ENCODE measurements around the gene MAPKAP1. TPM values are rescaled to one million over a fixed set of nuclear protein-coding genes. Genes with fewer than 3 reads are reported as not detected.
A peak's percentile ranks its signal among the peaks of the same experiment; 100 is the strongest.

MAPKAP1 gene
- total and polyA plus RNA-seq, 2 of the 13 experiments (the other 11 are each of a cell fraction or from before 2014, with no cell fraction given): 45.0 to 64.3 TPM

DNA sequence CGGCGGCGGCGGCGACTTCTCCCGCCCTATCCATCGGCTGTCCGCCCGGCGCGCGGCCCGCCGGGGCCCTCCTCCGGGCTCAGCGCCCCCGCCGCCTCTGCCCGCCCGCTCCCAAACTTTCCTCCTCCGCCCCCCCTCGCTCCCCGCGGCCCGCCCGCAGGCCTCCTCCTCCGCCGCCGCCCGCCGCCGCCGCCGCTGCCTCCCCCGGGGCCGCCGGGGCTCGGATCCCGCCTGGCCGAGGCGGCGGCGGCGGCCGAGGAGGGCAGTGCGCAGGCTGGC is 39.7 kb upstream of the MAPKAP1 start:
- POLR2A ChIA-PET: interaction anchor here (2.1 kb wide), 1 partner anchor 40 kb away, joined by 10 read pairs; the partner anchor contains the start of gene MAPKAP1

More for the DNA sequence above, 39.7 kb upstream of the MAPKAP1 start:
- BruUV-seq (replicated peaks): no TSS peak
- H3K4me1 ChIP-seq (ENCODE audit: insufficient read depth, low read length): peaks cover 47% of the 10 kb centered on the region
- H3K36me3 ChIP-seq (replicated peaks in 1 of 2; ENCODE audit: control insufficient read depth in 1 of 2, insufficient read depth in 2 of 2, low read length in 2 of 2): no peaks in the 10 kb centered on the region
- FAIRE-seq: no peak
- WGBS (ENCODE audit: low lambda C conversion rate): 5% methylated on average over 4 of the region's 46 CpGs
- H3K79me2 ChIP-seq (ENCODE audit: insufficient read depth, low read length): no peaks in the 10 kb centered on the region
- CTCF ChIA-PET (ENCODE audit: low intra/inter-chr PET ratio, low total read pairs): no interaction called here
- H3K4me2 ChIP-seq (ENCODE audit: low read depth, low read length): no peak overlapping the region
- TF ChIP-seq RAD21 (CRISPR knock-in tag; IDR thresholded peaks at IDR 0.05): 0 out of 2 replicates have a peak, but pooled peaks have one; percentile 6
- TF ChIP-seq RNF2 (conservative IDR thresholded peaks at IDR 0.05; ENCODE audit: low read depth): no peak
- TF ChIP-seq, protein P1, sequence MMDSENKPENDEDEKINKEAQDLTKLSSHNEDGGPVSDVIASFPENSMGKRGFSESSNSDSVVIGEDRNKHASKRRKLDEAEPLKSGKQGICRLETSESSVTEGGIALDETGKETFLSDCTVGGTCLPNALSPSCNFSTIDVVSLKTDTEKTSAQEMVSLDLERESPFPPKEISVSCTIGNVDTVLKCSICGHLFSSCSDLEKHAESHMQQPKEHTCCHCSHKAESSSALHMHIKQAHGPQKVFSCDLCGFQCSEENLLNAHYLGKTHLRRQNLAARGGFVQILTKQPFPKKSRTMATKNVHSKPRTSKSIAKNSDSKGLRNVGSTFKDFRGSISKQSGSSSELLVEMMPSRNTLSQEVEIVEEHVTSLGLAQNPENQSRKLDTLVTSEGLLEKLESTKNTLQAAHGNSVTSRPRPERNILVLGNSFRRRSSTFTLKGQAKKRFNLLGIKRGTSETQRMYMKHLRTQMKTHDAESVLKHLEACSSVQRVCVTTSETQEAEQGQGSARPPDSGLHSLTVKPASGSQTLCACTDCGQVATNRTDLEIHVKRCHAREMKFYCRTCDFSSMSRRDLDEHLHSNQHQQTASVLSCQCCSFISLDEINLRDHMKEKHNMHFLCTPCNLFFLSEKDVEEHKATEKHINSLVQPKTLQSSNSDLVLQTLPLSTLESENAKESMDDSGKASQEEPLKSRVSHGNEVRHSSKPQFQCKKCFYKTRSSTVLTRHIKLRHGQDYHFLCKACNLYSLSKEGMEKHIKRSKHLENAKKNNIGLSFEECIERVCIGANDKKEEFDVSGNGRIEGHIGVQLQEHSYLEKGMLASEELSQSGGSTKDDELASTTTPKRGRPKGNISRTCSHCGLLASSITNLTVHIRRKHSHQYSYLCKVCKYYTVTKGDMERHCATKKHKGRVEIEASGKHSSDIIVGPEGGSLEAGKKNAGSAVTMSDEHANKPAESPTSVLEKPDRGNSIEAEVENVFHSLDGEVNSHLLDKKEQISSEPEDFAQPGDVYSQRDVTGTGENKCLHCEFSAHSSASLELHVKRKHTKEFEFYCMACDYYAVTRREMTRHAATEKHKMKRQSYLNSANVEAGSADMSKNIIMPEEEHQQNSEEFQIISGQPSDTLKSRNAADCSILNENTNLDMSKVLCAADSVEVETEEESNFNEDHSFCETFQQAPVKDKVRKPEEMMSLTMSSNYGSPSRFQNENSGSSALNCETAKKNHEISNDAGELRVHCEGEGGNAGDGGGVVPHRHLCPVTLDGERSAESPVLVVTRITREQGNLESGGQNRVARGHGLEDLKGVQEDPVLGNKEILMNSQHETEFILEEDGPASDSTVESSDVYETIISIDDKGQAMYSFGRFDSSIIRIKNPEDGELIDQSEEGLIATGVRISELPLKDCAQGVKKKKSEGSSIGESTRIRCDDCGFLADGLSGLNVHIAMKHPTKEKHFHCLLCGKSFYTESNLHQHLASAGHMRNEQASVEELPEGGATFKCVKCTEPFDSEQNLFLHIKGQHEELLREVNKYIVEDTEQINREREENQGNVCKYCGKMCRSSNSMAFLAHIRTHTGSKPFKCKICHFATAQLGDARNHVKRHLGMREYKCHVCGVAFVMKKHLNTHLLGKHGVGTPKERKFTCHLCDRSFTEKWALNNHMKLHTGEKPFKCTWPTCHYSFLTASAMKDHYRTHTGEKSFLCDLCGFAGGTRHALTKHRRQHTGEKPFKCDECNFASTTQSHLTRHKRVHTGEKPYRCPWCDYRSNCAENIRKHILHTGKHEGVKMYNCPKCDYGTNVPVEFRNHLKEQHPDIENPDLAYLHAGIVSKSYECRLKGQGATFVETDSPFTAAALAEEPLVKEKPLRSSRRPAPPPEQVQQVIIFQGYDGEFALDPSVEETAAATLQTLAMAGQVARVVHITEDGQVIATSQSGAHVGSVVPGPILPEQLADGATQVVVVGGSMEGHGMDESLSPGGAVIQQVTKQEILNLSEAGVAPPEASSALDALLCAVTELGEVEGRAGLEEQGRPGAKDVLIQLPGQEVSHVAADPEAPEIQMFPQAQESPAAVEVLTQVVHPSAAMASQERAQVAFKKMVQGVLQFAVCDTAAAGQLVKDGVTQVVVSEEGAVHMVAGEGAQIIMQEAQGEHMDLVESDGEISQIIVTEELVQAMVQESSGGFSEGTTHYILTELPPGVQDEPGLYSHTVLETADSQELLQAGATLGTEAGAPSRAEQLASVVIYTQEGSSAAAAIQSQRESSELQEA (CRISPR knock-in tag; IDR thresholded peaks at IDR 0.05; ENCODE audit: not compliant biosample characterization): no peak
- no peak for TF ChIP-seq ZNF496 (CRISPR knock-in tag; IDR thresholded peaks at IDR 0.05; ENCODE audit: insufficient replicate concordance)
- TF ChIP-seq TEAD2 (CRISPR knock-in tag; IDR thresholded peaks at IDR 0.05): no peak
- TF ChIP-seq ZNF589 (CRISPR knock-in tag; conservative IDR thresholded peaks at IDR 0.05): no peak
- H3K27ac ChIP-seq (ENCODE audit: extremely low read length, insufficient read depth, low read length): no peak overlapping the region
- no peak overlapping the region for H3K9ac ChIP-seq (ENCODE audit: insufficient read depth, low read depth, low read length)
- peak overlapping the region; percentile 55 to 85 (median 82); a peak in 4 of 6 replicates for H3K4me3 ChIP-seq (replicated peaks in 1 of 3; ENCODE audit: insufficient read depth in 1 of 3, low read depth in 2 of 3, low read length in 3 of 3)
- no peaks in the 10 kb centered on the region for H4K20me1 ChIP-seq (ENCODE audit: insufficient read depth, low read length)
- no peaks in the 10 kb centered on the region for H3K9me3 ChIP-seq (ENCODE audit: low read length)
- intact Hi-C loops (cut with micrococcal nuclease; ENCODE audit: unreplicated experiment) (loop anchor here (5.0 kb wide), 2 partner anchors 39 to 141 kb away; partner anchors contain the start of gene MAPKAP1), in situ Hi-C loops (cut with HindIII; ENCODE audit: extremely low pct_ligation_motif_present, low pct_unique_long_range_greater_than_20kb) (no loop called here)
- no peak for ATAC-seq
- DNase-seq (ENCODE audit: low spot score): no peak
- 0 out of 5 replicates have a peak, but pooled peaks cover 0 to 3% of the 10 kb centered on the region in 2 experiments for H3K27me3 ChIP-seq (ENCODE audit: control insufficient read depth in 1 of 2, insufficient read depth in 2 of 2, low read length in 2 of 2)
- no peak overlapping the region for H2AFZ ChIP-seq (ENCODE audit: low read length)

Data from HepG2 (cell line).